ENCODE data around the gene SIK3.

SIK3 gene

GRCh38 chr11:116955949-116956348, 142.3 kb downstream of the SIK3 start:
- DNase-seq, result no peak

DNA sequence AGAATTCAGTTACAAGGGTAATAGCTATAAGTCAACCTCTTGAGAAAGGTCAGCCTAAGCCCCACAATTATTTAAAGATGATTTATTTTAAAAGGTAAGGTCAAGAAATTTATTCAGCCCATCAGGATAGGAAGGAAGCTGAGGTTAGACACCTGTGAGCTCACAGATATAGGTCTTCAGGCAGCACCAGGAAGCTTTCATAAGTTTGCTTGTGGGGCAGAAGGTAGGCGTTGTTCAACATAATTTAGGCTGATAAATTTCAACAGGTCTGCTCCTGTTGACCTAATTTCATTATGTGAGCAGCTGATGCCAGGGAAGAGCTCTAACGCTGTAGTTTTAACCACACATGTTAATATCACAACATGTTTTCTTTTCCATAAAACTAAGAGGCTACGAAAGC, 142.7 kb downstream of the SIK3 start:
- no peak for DNase-seq

GRCh38 chr11:116953530-116954285, 144.5 kb downstream of the SIK3 start:
- DNase-seq, result no peak

DNA sequence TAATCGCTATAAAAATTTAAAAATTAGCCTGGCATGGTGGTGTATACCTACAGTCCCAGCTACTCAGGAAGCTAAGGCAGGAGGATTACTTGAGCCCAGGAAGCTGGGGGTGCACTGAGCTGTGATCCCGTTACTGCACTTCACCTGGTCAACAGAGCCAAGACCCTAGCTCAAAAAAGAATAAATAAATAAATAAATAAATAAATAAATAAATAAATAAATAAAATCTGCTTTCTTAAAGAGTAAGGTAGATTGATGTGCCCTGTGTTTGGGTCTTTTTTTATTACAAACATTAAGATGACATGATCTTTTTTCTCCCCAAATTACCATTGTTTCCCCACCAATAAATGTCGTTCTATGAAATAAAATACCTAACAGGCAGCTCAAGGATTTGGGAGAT, 146.5 kb downstream of the SIK3 start:
- no peak for DNase-seq

GRCh38 chr11:116950210-116950609, 148.0 kb downstream of the SIK3 start:
- DNase-seq, result no peak

GRCh38 chr11:116948391-116948790, 149.8 kb downstream of the SIK3 start:
- DNase-seq, result no peak

DNA sequence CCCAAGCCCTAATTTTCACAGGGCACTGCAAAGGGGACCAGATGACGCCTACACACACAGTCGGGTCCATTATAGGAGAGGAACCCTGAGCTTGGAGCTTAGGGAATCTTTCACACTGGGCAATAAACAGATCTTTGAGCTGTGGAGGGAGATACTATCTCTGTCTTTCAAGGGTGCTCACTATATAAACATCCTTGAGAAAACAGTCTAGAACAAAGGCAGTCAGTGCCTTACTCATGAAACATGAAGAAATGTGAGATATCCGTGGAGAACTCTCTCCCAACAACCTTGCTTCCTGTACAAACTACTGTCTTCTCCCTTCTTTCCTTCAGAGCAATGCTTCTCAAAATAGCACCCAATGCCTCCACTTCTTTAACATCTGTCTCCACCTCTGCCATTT, 151.8 kb downstream of the SIK3 start:
- DNase-seq, result no peak

DNA sequence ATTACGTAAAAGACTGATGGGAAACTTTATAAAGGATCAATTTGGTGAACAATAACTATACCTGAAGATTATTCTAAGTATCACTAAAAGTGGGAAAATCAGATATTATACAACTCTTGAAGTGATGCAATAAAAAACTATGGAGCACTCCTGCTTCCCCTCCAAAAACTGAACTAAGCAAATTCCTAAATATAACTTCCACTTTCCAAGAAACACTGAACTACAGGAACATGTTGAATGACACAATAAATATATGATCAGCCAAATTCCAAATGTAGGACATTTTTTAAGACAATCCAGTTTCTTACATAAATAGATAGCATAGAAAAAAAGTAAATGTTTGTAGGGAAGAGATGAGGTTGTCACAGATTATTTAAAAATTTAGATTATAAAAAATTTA, 158.7 kb downstream of the SIK3 start:
- DNase-seq, result no peak

DNA sequence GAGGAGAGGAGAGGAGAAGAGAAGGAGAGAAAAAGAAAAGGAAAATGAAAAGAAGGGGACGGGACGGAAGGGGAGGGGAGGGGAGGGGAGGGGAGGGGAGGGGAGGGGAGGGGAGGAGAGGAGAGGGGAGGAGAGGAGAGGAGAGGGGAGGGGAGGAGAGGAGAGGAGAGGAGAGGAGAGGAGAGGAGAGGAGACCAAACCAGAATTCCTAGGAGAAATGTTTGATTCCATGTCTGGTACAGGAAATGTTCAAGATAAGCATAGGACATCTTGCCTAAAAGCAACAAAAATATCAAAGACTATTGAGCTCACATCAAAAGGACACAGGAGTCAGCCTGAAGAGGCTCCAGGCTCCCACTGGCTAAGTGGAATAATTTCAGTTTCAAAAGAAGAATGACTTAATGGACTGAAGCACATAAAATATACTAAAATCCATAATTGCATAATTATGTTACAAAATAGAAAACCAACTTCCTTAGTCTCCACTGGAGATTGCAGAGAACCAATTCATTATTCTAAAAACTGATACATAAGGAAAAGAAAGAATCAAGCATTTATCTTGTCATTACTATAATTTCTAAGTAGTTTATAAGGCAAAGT, 159.7 kb downstream of the SIK3 start:
- no peak for DNase-seq

GRCh38 chr11:116936754-116937446, 161.3 kb downstream of the SIK3 start:
- DNase-seq, result no peak

- DNase-seq, result no peak
Measured at GRCh38 chr11:116935514-116935913, 162.7 kb downstream of the SIK3 start.

DNA sequence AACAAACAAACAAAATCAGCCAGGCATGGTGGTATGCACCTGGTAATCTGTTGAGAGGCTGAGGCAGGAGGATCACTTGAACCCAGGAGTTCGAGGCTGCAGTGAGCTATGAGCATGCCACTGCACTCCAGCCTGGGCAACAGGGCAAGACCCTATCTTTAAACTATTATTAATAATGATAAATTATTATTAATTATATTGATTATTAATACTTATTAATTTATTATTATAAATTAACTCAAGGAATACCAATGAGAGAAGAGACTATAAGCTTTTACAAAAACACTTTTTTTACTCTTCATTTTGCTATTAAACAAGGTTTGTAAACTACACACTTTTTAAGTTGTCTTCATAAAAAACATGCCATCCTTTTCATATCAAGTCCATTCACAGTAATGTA, 163.1 kb downstream of the SIK3 start:
- no peak for DNase-seq

DNA sequence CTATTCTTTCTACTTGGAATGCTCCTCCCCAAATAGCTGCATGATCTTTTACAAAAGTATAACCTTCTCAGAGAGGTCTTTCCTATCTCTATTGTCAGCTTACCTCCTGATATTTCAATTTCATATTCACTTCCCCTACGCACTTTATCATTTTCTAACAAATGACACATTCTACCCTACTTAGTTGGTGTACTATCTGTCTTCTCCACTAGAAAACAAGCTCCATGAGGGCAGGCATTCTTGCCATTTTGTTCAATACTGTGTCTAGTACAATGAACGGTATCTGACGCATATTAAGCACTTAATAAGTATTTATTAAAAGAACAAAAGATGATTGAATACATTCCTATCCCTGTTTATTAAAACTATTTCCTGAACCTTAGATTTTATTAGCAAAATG, 164.3 kb downstream of the SIK3 start:
- DNase-seq, result no peak

- DNase-seq, result no peak
Measured at GRCh38 chr11:116932181-116932580, 166.0 kb downstream of the SIK3 start.

GRCh38 chr11:116931206-116931953, 166.8 kb downstream of the SIK3 start:
- no peak for DNase-seq

GRCh38 chr11:116930586-116930985, 167.6 kb downstream of the SIK3 start:
- no peak for DNase-seq

DNA sequence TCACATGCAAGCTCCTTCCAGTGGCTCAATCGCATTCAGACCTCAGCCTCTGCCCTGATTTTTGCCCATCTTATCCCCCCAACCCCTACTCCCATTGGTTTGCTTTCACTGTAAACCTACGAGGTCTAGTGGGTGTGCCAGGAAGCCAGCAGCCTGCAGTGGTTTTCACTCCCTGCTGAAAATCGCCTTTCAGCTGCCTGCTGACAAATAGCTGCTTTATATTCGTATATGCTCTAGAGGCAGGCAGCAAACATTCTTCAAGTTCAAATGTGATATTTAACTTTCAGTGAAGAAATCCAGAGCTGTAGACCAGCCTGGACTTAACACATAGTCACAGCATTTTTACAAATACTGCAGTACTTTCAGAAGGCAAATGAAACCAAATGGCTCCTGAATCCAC, 168.1 kb downstream of the SIK3 start:
- DNase-seq, result no peak

GRCh38 chr11:116929414-116930090, 168.7 kb downstream of the SIK3 start:
- DNase-seq, result no peak

DNA sequence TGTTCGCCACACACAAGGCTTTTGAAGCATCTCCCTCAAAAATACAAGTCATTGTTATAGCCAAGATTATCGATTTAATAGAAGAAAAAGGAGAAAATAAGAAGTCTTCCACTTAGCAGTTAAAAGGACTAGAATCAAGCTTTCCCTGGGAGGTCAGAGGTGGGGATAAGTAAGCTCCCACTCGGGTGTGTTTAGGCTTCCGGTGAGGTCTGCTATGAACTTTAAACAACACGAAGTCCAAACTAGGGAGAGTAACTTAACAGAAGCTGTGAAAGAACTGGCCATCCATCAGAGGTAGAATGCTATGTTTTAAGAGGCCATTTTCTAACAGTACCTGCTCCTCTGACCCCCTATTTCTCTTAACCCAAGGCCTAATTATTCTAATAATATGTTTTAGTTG, 169.4 kb downstream of the SIK3 start:
- DNase-seq, result no peak

DNA sequence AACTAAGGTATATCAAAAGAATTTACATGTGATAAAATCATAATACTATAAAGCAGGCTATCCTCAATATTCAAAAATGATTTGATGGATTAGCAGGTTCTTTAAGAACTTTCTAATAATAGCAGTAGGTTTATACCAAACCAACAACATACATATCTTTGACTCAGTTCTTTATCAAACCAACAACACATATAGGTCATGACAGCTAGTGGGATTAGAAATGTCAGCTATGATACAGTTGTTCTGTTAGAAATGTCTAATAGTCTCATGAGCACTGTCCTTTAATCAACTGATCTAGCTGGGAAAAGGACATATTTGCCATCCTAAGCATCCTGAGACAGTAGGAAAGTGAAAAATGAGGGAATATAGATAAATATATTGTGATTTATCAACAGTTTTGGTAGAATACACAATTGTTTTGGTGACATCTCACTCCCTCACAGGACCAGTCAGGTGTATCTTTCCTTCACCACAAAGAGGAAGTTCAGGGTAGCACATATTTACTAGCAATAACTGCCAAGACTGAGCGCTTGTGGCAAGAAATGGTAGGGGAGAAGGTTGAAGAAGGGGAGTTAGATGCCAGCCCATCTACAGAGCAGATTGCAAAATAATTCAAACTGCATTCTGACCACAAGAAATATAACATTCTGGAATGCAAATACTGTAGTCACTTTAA, 170.0 kb downstream of the SIK3 start:
- DNase-seq, result no peak

GRCh38 chr11:116927163-116927974, 170.9 kb downstream of the SIK3 start:
- DNase-seq, result no peak

All from activated CD8-positive, alpha-beta memory T cell treated with anti-CD3 and anti-CD28 coated beads for 24 hours (primary cell).